ENCODE results near the gene INTS6. TPM values are rescaled to one million over a fixed set of nuclear protein-coding genes. Genes with fewer than 3 reads are reported as not detected.
"Not testable (repeated sequence)": the region's sequence is repeated elsewhere in the genome, so short reads cannot be mapped to it uniquely, and the experiment has no call there.

INTS6 gene
- total RNA-seq, 3 donors from 2014 or later (not counting 1 experiment from before 2014, with no cell fraction given) = 89.2 to 142 (median 110) TPM

DNA sequence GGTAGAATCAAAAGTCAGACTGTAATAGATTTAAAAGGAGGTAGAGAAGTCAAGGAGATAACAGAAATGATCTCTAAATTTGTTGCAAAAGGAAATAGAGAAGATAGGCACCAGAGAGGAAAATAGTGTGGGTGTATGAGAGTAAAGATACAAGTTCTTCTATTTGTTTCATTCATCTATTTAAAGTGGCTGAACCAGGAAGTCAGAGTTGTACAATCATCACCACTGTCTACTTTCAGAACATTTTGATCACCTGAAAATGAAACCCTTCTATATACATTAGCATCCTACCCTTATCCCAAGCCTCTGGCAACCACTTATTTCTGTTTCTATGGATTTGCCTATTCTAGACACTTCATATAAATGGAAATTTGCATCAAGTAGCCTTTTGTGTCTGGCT is 36.7 kb downstream of the INTS6 start:
- DNase-seq = no peak

DNA sequence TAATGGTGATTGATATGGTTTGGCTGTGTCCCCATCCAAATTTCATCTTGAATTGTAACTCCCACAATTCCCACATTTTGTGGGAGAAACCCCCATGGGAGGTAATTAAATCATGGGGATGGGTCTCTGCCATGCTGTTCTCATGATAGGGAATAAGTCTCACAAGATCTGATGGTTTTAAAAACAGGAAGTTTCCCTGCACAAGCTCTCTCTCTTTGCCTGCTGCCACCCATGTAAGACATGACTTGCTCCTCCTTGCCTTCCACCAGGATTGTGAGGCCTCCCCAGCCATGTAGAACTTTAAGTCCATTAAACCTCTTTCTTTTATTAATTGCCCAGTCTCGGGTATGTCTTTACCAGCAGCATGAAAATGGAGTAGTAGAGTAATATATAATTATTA is 37.5 kb downstream of the INTS6 start:
- H3K4me1 ChIP-seq (ENCODE audit: control insufficient read depth, insufficient read depth, low read length); H3K4me3 ChIP-seq (ENCODE audit: low read length); H3K36me3 Mint-ChIP-seq; ATAC-seq; H3K4me3 Mint-ChIP-seq; H3K27me3 ChIP-seq (ENCODE audit: control insufficient read depth, insufficient read depth, low read length); DNase-seq; H3K9me3 ChIP-seq (ENCODE audit: control insufficient read depth, insufficient read depth, low read length); H3K36me3 ChIP-seq (ENCODE audit: control insufficient read depth, insufficient read depth, low read length); H3K27ac ChIP-seq (ENCODE audit: low read length); intact Hi-C loops (cut with micrococcal nuclease); H3K27me3 Mint-ChIP-seq (ENCODE audit: low read depth in 2 of 2); H3K9me3 Mint-ChIP-seq: not testable (repeated sequence)
- H3K4me1 Mint-ChIP-seq = peaks cover 54 to 70% of the 10 kb centered on the region in 2 donors
- WGBS (ENCODE audit: insufficient coverage) = no CpG with 5 or more reads among the region's 1 CpG
- peak overlapping the region in 1 of 2 donors; percentile 55 for H3K27ac Mint-ChIP-seq

More for the DNA sequence above, 36.7 kb downstream of the INTS6 start:
- H3K36me3 Mint-ChIP-seq = peaks cover 7% of the 10 kb centered on the region
- no peaks in the 10 kb centered on the region for H3K27me3 ChIP-seq (ENCODE audit: control insufficient read depth, insufficient read depth, low read length)
- no peaks in the 10 kb centered on the region for H3K9me3 Mint-ChIP-seq
- H3K4me3 Mint-ChIP-seq = no peak overlapping the region
- TF ChIP-seq, protein P1, sequence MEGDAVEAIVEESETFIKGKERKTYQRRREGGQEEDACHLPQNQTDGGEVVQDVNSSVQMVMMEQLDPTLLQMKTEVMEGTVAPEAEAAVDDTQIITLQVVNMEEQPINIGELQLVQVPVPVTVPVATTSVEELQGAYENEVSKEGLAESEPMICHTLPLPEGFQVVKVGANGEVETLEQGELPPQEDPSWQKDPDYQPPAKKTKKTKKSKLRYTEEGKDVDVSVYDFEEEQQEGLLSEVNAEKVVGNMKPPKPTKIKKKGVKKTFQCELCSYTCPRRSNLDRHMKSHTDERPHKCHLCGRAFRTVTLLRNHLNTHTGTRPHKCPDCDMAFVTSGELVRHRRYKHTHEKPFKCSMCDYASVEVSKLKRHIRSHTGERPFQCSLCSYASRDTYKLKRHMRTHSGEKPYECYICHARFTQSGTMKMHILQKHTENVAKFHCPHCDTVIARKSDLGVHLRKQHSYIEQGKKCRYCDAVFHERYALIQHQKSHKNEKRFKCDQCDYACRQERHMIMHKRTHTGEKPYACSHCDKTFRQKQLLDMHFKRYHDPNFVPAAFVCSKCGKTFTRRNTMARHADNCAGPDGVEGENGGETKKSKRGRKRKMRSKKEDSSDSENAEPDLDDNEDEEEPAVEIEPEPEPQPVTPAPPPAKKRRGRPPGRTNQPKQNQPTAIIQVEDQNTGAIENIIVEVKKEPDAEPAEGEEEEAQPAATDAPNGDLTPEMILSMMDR (IDR thresholded peaks at IDR 0.05) = no peak
- H3K36me3 ChIP-seq (ENCODE audit: control insufficient read depth, insufficient read depth, low read length) = peaks cover 4% of the 10 kb centered on the region
- peaks cover 59 to 74% of the 10 kb centered on the region in 2 donors for H3K4me1 Mint-ChIP-seq
- H3K4me3 ChIP-seq (ENCODE audit: low read length) = no peak overlapping the region
- intact Hi-C loops (cut with micrococcal nuclease) = no loop called here
- no peaks in the 10 kb centered on the region for H3K27me3 Mint-ChIP-seq (ENCODE audit: low read depth in 2 of 2)
- peak overlapping the region; percentile 2 to 55 for H3K27ac Mint-ChIP-seq
- H3K4me1 ChIP-seq (ENCODE audit: control insufficient read depth, insufficient read depth, low read length) = peaks cover 3% of the 10 kb centered on the region
- no peak for ATAC-seq
- no peak overlapping the region for H3K27ac ChIP-seq (ENCODE audit: low read length)
- no peaks in the 10 kb centered on the region for H3K9me3 ChIP-seq (ENCODE audit: control insufficient read depth, insufficient read depth, low read length)

DNA sequence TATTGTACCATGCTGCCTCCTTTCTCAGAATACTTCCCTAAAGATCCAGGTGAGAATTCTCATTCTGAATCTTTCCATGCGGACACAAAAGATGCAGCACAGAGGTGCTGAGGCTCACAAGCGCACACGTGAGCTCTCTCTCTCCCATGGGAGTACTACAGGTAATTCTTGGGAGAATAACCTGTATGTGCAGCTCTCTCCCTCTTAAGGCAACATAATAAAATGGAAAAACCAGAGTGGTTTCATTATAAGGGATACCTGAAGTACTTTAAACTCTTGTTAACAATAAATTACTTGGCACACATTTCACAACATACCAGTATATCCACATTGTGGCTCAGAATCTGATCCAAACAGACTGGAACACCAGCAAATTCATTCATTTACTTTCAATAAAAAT is 40.4 kb downstream of the INTS6 start:
- DNase-seq = no peak
- Histone ChIP-seq H3K4me3 (ENCODE audit: low read length) (no peak overlapping the region), H3K36me3 (ENCODE audit: control insufficient read depth, insufficient read depth, low read length) (peaks cover 4% of the 10 kb centered on the region), H3K27me3 (ENCODE audit: control insufficient read depth, insufficient read depth, low read length) (no peaks in the 10 kb centered on the region), H3K4me1 (ENCODE audit: control insufficient read depth, insufficient read depth, low read length) (no peaks in the 10 kb centered on the region), H3K9me3 (ENCODE audit: control insufficient read depth, insufficient read depth, low read length) (no peaks in the 10 kb centered on the region), H3K27ac (ENCODE audit: low read length) (no peak overlapping the region)
- H3K36me3 Mint-ChIP-seq = peaks cover 7% of the 10 kb centered on the region
- H3K4me1 Mint-ChIP-seq = peaks cover 46 to 68% of the 10 kb centered on the region in 2 donors
- no peak for ATAC-seq
- H3K27ac Mint-ChIP-seq = peak overlapping the region; percentile 72 to 79
- H3K27me3 Mint-ChIP-seq (ENCODE audit: low read depth in 2 of 2) = no peaks in the 10 kb centered on the region
- TF ChIP-seq, protein P1 (IDR thresholded peaks at IDR 0.05) = no peak
- intact Hi-C loops (cut with micrococcal nuclease) = no loop called here
- 94% methylated on average over 3 of the region's 3 CpGs for WGBS (ENCODE audit: insufficient coverage)
- H3K9me3 Mint-ChIP-seq = no peaks in the 10 kb centered on the region
- no peak overlapping the region for H3K4me3 Mint-ChIP-seq

DNA sequence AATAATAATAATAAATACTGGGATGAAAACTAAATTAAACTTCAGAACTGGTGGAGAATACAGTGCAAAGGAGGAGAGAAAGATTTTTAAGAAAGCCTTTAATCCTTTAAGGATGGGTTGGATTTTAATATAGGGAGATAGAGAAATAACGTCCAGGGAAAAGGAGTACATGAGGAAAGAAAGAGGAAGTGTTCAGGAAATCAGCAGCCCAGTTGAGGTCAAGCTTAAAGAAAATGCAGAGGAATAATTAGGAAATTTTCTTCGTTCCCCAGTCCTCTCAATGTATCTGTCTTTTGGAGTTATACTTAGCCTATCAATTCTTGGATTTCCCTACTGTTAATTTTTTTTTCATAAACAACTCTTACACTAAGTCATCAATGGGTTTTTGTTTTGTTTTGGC is 47.7 kb downstream of the INTS6 start:
- H3K36me3 ChIP-seq (ENCODE audit: control insufficient read depth, insufficient read depth, low read length) = no peaks in the 10 kb centered on the region
- 57% methylated on average over 1 of the region's 2 CpGs for WGBS (ENCODE audit: insufficient coverage)
- no peak overlapping the region for H3K27ac ChIP-seq (ENCODE audit: low read length)
- H3K4me3 ChIP-seq (ENCODE audit: low read length) = no peak overlapping the region
- Mint-ChIP-seq H3K27ac (peak overlapping the region; percentile 70 to 79), H3K4me3 (peak overlapping the region; percentile 1), H3K36me3 (peaks cover 6% of the 10 kb centered on the region), H3K27me3 (ENCODE audit: low read depth in 2 of 2) (no peaks in the 10 kb centered on the region), H3K4me1 (peaks cover 59 to 71% of the 10 kb centered on the region in 2 donors), H3K9me3 (no peaks in the 10 kb centered on the region)
- ATAC-seq = no peak
- H3K27me3 ChIP-seq (ENCODE audit: control insufficient read depth, insufficient read depth, low read length) = no peaks in the 10 kb centered on the region
- no peak for DNase-seq
- no peaks in the 10 kb centered on the region for H3K9me3 ChIP-seq (ENCODE audit: control insufficient read depth, insufficient read depth, low read length)
- intact Hi-C loops (cut with micrococcal nuclease) = no loop called here
- H3K4me1 ChIP-seq (ENCODE audit: control insufficient read depth, insufficient read depth, low read length) = no peaks in the 10 kb centered on the region
- TF ChIP-seq, protein P1 (IDR thresholded peaks at IDR 0.05) = no peak
